CD1c-positive myeloid dendritic cell (primary cell): Measurements from ENCODE around the gene CTDP1.
A peak's percentile ranks its signal among the peaks of the same experiment; 100 is the strongest.

ENCODE experiments used
- DNase-seq: peaks from one replicate; pipeline ENCODE4 v3.0.0-alpha.2; 2016; ENCODE audit errors: extremely low spot score

Gene CTDP1, protein sequence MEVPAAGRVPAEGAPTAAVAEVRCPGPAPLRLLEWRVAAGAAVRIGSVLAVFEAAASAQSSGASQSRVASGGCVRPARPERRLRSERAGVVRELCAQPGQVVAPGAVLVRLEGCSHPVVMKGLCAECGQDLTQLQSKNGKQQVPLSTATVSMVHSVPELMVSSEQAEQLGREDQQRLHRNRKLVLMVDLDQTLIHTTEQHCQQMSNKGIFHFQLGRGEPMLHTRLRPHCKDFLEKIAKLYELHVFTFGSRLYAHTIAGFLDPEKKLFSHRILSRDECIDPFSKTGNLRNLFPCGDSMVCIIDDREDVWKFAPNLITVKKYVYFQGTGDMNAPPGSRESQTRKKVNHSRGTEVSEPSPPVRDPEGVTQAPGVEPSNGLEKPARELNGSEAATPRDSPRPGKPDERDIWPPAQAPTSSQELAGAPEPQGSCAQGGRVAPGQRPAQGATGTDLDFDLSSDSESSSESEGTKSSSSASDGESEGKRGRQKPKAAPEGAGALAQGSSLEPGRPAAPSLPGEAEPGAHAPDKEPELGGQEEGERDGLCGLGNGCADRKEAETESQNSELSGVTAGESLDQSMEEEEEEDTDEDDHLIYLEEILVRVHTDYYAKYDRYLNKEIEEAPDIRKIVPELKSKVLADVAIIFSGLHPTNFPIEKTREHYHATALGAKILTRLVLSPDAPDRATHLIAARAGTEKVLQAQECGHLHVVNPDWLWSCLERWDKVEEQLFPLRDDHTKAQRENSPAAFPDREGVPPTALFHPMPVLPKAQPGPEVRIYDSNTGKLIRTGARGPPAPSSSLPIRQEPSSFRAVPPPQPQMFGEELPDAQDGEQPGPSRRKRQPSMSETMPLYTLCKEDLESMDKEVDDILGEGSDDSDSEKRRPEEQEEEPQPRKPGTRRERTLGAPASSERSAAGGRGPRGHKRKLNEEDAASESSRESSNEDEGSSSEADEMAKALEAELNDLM

DNA sequence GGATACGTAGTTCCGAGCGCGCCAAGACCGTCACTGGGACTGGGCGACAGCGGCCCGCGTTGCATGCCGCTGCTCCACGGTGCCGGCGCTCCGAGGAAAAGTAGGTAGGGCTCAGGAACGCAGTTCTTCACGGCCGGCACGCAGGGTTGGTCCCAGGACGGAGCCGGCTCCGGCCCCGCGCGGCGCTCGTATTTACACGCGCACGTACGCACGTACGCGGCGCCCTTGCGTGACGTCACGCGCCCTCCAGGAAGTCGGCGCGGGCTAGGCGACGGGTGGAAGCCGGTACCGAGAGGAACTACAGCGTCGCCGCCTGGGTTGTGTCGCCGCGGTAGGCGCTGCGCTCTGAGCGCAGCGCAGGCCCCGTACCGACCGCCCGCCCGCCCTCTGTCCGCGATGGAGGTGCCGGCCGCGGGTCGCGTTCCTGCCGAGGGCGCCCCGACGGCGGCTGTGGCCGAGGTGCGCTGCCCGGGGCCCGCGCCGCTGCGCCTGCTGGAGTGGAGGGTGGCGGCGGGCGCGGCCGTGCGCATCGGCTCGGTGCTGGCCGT lies at the start of gene CTDP1:
Gene CTDP1, plus strand, starts transcription at position 252 of the 548 bp plus-strand sequence. Its CDS starts 145 bp downstream, at position 397.
- DNase-seq = peak; percentile 98

DNA sequence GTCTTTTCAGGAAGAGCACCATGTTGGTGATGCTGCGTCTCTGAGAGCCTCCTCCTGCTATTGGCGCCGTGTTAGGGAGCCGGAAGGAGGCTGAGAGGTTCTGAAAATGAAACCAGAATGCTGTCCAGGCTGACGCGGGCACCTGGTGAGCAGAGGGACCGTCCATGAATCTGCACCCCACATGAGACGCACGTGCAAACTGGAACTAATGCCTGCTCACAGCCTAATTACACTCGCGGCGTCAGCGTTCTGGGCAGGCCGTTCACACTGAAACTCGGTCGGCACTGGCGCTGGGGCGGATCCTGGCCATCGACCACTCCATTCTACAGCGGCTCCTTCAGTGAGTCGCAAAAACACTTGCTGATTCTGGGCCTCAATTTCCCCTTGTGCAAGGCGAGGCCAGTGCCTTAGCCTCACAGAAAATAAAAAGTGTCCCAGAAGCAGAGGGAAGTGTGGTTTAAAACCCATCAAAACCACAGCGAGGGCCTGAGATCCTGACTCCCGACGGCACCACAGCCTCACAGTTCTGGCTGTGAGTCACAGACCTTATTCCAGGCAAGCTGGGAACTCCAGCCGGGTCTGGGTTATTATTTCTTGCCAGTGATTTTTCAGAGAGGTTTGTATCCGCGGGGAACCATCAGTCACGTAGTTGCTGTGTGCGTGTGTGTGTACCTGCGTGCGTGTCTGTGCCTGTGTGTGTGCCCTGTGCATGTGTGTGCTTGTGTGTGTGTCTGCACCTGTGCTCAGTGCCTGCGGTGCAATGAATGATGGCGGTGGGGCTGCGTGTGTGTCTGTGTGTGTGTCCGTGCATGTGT lies 49.1 kb upstream of the CTDP1 start:
- DNase-seq = no peak

DNA sequence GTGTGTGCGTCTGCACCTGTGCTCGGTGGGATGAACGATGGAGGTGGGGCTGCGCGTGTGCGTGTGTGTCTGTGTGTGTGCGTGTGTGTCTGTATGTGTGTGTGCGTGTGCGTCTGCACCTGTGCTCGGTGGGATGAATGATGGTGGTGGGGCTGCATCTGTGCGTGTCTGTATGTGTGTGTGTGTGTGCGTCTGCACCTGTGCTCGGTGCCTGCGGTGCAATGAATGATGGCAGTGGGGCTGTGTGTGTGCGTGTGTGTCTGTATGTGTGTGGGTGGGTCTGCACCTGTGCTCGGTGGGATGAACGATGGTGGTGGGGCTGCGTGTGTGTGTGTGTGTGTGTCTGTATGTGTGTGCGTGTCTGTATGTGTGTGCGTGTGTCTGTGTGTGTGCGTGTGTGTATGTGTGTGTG lies 48.5 kb upstream of the CTDP1 start:
- DNase-seq = no peak

DNA sequence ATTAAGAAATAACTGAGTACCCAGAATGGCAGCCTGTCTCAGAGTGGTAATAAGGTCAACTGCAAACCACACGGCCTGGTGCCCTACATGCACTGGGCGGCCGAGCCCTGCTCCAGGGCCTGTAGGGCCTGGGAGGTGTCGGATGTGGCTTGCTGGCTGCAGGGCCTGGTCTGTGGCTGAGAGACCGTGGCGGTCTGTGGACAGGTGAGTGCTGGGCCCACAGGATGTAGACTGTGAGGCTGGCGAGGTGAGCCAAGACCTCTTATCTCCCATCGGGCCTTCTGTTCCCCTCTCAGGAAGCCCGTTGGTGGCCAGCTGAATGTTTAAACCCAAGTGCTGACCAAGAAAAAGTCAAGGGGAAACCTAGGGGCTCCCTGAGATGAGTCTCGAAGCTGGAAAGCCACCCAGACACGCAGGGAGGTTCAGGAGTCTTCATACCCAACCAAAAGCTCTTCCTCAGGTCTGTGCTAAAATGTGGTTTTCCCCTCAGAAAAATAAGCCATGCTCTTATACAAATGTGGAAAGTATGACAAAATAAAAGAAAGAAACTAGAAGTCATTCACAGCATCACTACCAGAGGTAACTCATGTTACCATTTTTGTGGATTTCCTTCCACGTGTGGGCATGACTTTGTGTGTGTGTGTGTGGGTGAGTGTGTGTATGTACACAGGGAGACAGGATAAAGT lies 47.7 kb upstream of the CTDP1 start:
- no peak for DNase-seq

DNA sequence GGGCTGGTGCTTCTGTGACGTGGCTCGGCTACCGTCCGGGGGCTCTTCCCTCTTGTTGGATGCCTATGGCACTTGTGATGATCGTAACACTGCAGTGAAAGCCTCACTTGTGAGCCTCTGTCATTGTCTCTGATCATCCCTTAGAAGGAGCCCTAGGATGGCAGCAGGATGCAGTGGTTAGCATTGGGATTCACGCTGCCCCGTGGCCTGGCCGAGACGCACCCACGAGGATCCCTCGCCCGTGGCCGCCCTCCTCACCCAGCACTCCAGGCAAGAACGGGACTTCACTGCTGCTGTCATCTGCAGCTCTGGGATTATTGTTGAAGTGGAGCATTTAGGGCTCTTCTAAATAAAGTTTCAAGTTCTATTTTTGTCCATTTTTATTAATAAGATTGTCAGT lies 46.8 kb upstream of the CTDP1 start:
- no peak for DNase-seq

DNA sequence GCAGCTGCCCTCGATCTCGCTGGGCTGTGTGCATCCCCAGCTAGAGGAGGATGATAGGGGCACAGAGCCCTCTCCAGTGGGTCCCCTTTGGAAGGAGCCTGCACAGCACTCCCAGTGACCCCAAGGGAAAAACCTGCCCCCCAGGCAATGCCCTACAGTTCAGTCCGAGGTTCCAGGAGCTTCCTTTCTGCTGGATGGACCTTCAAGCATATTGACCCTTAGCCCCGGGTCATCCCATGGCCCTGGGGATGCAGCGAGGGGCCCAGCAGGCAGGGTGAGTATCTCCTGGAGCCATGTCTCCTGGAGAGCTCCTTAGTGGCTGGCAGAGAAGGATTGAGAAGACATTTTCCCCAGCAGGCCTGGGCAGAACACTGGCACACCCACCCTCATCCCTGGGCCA lies 45.4 kb upstream of the CTDP1 start:
- DNase-seq = no peak

DNA sequence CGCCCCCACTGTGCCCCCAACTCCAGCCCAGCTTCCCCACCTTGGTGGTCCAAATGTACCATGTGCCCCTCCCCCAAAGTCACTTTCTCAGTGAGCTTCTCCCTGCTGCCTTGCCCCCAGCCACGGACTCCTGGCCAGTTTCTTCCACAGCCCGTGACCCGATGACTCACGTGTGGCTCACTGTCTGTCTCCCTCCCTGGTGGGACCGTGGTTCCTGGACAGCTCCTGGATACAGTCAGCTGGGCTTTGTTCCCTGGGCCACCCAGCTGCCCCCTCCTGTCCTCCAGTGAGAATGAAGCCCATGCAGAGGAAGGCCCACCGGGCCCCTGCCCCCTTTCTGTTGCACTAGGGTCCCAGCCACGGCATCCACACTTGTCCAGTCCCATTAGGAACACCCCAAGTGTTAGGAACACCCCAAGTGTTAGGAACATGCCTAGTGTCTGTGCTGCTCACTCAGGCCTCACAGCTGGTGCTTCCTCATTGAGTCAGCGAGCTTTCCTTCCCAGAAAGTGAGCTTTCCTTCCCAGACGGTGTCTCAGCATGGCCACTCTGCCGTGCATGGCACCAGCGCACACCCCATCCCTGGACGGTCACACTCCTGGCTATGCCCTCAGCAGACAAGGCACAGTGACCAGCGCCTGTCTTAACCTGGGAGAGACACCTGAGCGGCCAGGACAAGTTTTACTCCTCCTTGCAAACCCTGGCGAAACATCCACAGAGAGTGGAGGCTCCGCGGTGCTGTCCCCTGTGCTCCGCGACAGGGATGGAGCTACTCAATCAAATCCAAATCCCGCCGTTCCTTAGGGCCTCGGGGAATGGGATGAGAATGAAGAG lies 44.8 kb upstream of the CTDP1 start:
- no peak for DNase-seq

DNA sequence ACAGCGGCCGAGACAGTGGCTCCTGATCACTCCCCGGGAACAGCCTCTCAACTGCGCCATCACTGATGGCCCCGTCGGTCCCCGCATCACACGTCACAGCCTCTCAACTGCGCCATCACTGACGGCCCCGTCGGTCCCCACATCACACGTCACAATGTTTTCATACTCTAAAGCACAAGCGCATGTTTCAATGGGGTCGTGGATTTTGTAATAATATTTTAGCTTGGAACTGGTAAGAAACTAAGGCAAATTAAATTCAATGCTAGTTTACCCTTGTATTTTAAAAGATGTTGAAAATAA lies 44.2 kb upstream of the CTDP1 start:
- DNase-seq = no peak

DNA sequence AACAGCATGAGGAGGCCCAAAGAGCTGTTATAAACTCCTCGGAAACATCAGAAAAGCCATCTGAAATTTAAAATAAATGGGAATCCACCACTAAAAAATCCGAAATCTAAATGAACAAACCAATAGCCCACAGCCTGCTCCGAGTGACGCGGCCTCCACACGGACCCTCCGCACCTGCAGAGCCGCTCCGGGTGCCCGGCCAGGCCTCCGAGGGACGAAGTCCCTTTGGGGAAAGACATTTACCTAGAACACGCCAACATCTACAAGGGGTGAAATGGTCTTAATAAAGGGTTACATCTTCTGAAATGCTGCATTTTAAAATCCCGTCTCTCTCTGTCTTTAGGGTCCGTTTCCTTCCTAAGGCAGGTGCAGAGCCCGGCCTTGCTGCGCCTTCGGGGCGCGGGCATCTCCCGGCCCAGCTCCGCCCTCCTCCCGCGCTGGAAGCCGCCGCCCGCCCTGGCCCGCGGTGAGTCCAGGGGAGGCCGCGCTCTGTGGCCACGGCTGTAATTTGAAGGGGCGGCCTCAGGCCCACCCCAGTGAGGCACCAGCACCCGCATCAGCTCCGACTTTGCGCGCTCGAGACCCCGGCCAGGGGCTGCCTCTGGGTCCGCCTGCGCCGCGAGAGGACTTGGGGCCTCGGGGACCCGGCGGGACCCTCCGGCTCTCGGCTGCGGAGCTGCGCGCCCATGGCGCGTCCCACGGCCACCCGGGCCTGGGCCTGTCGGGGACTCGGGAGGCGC lies 42.3 kb upstream of the CTDP1 start:
- no peak for DNase-seq

DNA sequence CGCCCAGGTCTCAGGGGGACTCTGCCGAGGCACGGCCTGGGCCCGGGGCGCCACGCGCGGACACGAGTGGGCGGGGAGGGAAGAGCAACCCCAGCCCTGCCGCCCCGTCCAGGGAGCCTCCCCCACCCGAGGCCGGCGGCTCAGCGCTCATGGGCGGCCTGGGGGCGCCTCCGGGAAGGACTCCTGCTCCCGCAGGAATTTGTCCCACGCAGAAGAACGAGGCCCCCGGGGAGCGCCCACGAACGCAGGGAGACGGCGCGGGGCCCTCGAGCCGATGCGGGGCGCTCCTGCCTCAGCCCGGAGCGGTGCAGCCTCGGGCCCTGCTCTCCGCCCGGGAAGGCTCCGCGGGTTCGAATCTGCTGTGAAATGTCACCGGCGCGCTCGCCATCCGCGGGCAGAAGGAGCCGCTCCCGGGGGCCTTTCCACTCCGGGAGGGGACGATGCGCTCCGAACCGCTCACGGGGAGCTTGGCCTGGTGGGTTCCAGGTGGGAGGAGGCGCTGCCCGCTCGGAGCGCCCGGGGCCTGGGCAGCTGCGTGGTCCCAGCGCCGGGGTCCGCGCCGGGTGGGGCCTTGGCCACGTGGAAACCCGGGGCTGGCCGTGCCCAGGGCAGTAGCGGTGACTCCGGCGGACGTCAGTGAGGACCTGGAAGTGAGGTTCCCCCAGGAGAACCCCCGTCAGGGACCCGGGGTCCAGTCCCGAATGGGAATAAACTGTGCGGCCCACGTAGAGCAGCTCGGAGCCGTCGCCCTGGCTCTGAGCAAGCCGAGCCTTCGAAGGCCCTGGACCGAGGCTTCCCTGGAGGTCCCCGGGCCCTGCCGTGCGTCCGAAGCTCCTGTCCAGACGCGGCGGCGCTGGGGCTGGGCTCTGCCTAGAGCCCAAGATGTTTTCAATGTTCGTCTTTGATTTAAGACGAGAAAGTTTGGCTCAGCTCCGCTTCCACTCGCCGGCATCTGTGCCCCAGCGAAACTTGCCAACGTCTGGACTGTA lies 41.4 kb upstream of the CTDP1 start:
- DNase-seq = no peak

DNA sequence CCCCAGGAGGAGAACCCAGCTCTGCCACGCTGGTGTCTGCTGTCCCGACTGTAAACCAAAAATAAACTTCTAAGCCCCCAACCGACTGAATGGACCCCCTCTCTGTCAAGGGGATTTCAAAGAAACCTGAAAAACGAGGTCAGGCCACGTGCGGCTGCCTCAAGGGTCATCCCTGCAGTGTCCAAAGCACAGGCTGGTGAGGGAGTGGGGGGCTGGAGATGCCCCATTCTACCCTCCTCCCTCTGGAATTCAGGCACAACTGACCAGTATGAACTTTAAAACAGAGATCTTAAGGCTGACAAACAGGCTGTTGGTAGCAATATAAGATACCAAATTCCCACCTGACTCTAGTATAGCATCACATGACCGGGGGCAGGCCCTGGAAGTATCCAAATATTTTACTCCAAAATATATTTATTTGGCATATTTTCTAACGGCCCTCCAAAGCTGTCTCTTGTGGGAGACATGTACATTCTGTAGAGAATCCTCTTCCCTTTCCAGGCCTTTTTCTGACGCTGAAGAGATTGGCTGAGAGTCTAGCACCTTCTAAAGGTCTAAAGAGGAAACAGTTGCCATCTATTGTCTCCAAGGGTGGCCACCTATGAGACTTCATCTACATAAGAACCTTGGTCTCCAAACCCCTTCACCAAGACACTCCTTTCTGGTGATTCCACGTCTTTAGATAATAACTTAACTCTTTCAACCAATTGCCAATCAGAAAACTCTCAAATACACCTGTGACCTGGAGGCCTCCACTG lies 40.4 kb upstream of the CTDP1 start:
- DNase-seq = no peak

DNA sequence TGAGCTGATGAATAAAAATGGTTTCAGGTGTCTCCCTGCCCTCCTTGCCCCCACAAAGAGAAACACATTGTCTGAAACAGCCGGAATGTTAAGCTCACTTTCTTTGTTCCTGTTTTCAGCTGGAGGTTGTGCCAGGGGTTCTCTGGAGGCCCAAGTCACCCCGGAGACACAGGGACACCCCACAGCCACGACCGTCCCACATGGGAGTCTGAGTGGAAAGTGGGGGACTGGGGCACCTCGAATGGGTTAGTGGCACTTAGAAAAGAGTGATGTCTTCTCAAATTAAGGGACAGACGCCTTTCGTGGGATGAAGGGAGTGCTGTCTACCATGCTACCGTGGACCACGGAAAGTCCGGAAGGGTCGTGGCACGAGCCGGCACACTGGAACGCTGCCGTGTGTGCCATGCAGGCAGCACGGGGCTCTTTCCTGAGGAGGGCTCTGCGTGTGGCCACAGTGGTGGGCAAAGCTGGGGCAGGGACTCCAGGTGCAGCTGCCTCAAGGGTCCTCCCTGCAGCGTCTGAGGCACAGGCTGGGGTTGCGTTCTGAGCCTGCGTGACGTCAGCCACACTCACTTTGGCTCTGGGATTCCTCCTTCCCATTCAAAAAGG lies 39.4 kb upstream of the CTDP1 start:
- DNase-seq = no peak

DNA sequence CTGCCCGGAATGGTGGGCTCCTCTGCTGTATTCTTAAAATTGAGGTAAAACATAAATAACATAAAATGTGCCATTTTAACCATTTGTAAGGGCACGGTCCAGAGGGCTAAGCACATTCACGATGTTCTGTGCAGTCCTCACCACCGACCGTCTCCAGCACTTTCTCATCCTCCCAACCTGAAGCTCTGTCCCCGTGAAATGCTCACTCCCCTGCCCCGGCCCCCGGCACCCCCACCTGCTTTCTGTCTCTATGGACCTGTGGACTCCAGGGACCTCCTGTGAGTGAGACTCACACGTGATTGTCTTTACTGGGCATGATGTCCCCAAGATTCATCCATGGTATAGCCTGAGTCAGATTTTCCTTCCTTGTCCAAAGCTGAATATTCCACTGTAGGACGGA lies 38.7 kb upstream of the CTDP1 start:
- DNase-seq = no peak

DNA sequence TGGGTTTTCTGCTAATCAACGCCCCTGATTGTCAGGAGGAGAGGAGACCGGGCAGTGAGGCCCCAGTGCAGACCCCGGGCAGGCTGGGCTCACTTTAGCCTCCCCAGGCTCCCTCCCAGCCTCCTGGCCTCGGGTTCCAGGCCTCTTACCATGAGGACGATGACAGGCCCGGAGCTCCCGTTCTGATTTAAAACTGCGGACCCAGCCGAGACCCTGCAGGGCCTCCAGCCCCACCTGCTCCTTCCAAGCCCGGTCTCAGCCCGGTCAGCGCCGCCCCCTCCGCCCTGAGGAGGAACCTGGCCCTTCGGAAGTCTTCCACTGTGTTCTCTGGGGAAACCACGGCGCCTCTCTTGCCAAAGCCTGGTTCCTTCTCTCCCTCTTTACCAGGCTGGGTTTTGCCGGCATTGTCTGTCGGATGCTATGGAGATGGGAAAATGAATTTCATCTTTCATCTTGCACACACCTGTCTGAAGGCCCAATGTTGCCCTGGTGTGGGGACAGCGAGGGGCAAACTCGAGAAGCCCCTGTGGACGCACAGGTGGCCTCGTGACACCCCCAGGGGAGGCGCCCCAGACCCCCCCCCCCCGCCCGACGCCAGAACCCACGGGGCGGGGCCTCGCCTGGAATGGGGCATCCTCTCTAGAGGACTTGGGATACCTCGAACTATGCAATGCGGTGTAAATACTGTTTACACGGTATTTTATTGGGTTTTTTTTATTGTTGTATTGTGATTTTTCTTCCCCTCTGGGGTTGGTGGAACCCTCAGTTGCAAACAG lies 37.7 kb upstream of the CTDP1 start:
- DNase-seq = no peak

DNA sequence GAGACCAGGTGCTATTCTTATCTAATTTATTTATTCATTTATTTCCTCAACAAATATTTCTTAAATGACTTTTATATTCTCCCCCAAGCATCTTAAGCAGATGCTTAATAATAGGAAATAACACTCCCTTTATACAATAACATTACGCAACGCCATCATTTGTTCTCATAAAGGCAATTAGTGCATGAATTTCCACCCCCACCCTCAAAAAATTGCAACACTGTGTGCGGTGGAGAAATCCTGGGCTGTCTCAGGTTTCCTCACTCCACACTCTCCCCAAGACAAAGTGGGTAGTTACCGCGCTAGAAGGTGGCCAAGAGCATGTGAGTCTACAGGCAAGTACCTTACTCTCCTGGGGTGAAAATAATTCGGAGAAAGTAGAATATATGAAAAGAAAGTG lies 37.0 kb upstream of the CTDP1 start:
- peak; percentile 72 for DNase-seq
